Measurements from ENCODE around the gene CPSF7.
A peak's percentile ranks its signal among the peaks of the same experiment; 100 is the strongest.

CPSF7 gene

GRCh38 chr11:61361741-61362541 is 67.8 kb downstream of the CPSF7 start, which contains the start of the genes CYB561A3 and TMEM138:
TSS of gene CYB561A3 (minus strand) at chr11:61361882. CDS start at chr11:61356713, 5,169 bp downstream.
TSS of gene TMEM138 (plus strand) at chr11:61362374. CDS start at chr11:61364391, 2,017 bp downstream.
- H3K27ac ChIP-seq, result peak within 1 kb of the TSS; percentile 68 to 100 (median 99)

DNA sequence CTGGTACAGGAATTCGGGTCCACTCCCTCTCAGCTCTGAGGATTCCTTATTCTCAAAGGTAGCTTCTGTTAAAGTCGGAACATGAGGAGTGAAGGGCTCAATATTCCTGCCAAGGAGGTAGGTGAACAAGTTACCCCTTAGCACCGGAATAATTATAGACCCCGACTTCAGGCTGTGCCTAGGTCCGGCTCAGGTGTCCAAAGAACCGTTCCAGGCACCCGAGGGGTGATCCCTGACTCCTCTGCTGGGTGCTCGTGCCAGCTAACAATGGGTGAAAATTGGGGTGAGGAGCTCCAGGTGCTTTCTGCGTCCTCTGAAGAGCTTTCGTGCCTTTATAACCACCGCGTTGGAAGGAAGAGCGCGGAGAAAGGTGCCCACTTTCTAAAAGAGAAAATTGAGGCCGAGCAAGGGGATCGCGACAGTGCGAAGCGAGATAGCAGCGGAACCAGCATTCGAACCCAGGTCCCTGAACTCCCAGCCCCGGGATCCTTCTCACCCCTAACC is 68.5 kb downstream of the CPSF7 start:
- Histone ChIP-seq H3K27ac (peak overlapping the region; percentile 33 to 100 (median 99)), H3K4me3 (peak overlapping the region; percentile 50 to 80 (median 71))

More at GRCh38 chr11:61361741-61362541, 67.8 kb downstream of the CPSF7 start, which contains the start of the genes CYB561A3 and TMEM138:
- peak within 1 kb of the TSS; percentile 50 to 80 (median 71) for H3K4me3 ChIP-seq

DNA sequence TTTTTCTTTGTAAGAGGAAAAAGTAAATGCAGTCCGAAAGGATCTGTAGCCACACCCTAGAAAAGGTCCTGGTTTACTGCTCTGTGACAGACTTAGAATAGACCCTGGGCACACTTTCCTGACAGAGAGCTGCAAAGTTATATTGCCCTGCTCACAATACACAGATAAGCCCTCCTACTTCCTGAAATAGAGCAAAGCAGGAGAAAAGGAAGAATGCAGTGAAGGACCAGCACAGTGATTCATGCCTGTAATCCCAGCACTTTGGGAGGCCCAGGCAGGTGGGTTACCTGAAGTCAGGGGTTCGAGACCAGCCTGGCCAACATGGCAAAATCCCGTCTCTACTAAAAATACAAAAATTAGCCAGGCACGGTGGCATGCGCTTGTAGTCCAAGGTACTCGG is 70.3 kb downstream of the CPSF7 start:
- peak overlapping the region in 1 of 7 experiments; percentile 80 for H3K4me3 ChIP-seq
- peak overlapping the region in 9 of 21 experiments; percentile 9 to 100 (median 97) for H3K27ac ChIP-seq

- Histone ChIP-seq H3K4me3 (no peak overlapping the region), H3K27ac (peak overlapping the region in 3 of 21 experiments; percentile 2 to 100 (median 98))
These were observed 71.2 kb downstream of the CPSF7 start for GRCh38 chr11:61358566-61358965.

GRCh38 chr11:61357894-61358239 is 71.9 kb downstream of the CPSF7 start:
- no peak overlapping the region for H3K4me3 ChIP-seq

DNA sequence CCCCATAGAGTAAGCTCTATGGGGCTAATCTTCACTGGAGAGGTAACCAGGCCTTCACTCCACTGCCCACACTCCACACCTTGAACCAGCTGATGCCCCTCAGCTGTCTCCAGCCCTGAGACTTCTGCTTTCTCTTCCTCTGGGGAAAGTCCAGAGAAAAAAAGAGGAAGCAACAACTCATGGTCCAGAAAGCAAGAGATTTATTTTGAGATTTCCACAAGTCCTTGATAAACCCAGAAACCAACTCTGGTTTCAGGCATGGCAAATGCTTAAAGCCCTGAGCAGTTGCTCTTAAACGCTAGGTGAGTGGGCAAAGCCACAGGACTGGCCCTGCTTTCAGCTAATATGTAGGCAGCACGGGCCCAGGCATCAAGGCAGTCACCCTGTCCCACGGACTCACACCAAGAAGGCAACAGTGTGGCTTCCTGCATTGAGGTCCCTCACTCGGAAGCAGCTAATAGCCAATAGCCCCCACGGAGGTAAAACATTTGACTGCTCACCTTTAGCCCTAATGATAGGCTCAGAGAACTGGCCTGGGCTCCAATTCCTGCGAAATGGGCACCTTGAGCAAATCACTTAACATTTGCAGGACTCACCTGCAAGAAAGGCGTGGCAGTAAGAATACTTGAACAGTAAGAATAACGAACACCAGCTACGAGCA is 72.4 kb downstream of the CPSF7 start:
- peak overlapping the region in 15 of 21 experiments; percentile 0 to 100 (median 55) for H3K27ac ChIP-seq
- no peak overlapping the region for H3K4me3 ChIP-seq

More at GRCh38 chr11:61357894-61358239, 71.9 kb downstream of the CPSF7 start:
- H3K27ac ChIP-seq, result peak overlapping the region in 14 of 21 experiments; percentile 0 to 100 (median 52)

GRCh38 chr11:61356706-61357105 is 73.1 kb downstream of the CPSF7 start:
- peak overlapping the region in 14 of 21 experiments; percentile 5 to 100 (median 48) for H3K27ac ChIP-seq
- no peak overlapping the region for H3K4me3 ChIP-seq

- Histone ChIP-seq H3K4me3 (no peak overlapping the region), H3K27ac (peak overlapping the region in 3 of 21 experiments; percentile 31 to 54 (median 32))
These were observed 75.6 kb downstream of the CPSF7 start for GRCh38 chr11:61354208-61354607.

DNA sequence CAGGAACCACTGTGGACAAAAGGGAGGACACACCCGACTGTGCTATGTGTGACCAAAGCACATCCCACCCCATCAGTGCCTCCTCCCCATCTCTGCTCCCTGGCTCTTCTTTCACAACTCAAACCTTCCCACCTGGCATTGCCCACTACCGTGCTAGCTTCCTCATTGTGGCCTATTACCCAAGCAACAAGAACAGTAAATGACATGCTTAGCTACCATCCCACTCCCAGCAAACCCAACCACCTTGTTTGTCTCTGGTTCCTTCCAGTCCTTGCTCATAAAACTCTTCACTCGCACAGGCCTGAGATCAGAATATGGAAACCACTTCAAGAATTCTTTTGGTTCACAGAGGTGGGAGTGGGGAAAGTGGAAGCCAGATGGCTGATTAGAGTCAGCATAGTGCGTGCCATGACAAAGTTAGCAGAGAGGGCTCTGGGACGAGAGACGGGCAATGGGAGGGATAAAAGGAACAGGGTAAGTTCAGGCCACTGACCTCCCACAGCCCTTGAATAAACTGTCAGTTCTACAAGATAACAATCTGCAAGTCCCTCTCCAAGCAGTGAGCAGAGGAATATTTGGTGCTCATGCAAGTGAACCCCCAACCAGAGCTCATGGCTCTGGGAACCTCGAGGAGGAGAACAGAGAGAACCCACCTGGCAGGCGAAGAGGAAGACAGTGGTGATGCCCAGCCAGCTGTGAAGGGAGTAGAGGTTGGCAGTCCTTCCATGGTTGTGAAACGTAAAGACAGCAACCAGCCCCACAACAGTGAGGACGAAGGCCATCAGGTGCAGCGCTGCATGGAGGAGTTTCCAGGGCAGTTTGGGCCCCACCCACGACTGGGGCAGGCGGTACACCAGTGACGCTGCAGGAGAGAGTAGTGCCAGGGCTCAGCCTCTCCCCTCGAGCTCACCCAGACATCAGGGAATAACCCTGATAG is 76.4 kb downstream of the CPSF7 start:
- Histone ChIP-seq H3K27ac (peak overlapping the region in 6 of 21 experiments; percentile 6 to 54 (median 32)), H3K4me3 (no peak overlapping the region)
